PFSK-1 (cell line): Measurements from ENCODE around the gene IL1RAPL2.

Experiments
- FOXP2 ChIP-seq: optimal IDR thresholded peaks from 2 replicates; pipeline ENCODE3; 2011; ENCODE audit warnings: borderline replicate concordance, control low read depth, inconsistent platforms; ENCODE audit not compliant: insufficient read depth; ENCODE audit errors: extremely low read length, extremely low read depth
- POLR2AphosphoS5 ChIP-seq: IDR thresholded peaks from 2 replicates; pipeline ENCODE4 v1.6.1; 2012; ENCODE audit warnings: low read depth, mild to moderate bottlenecking, control low read depth, low read length, moderate library complexity
- SIN3A ChIP-seq: IDR thresholded peaks from 2 replicates; pipeline ENCODE4 v1.6.1; 2012; ENCODE audit warnings: mild to moderate bottlenecking, low read length, moderate library complexity, borderline replicate concordance; ENCODE audit not compliant: insufficient read depth
- TAF1 ChIP-seq: IDR thresholded peaks from 2 replicates; pipeline ENCODE4 v1.6.1; 2012; ENCODE audit warnings: low read length, control low read depth, borderline replicate concordance; ENCODE audit not compliant: insufficient read depth
- TF ChIP-seq, protein P1 (sequence below), 2 experiments: IDR thresholded peaks; 2 replicates each; pipeline versions ENCODE4 v1.6.1 to v1.8.0; 2011 to 2012; ENCODE audit warnings: low read depth in 2 of 2, low read length in 2 of 2, control low read depth in 1 of 2, inconsistent platforms in 1 of 2, mild to moderate bottlenecking in 1 of 2, moderate library complexity in 1 of 2; ENCODE audit not compliant: insufficient read depth in 1 of 2

The IL1RAPL2 gene

DNA sequence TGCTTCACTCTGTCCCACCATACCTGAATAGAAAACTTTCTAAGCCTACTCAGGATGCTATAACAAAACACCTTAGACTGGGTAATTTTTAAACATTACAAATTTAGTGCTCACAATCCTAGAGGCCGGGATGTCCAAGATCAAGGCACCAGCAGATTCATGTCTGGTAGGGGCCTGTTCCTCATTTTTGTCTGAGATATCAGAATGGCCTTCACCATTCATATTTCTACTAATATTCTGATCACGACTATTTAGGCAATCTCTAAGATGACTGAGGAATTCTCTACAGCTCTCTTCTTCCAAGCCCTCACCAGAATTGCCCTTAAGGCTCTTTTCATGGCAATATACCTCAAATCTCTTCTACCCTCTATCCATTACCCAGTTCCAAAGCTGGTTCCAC, 1178.9 kb downstream of the IL1RAPL2 start:
- TF ChIP-seq, protein P1, sequence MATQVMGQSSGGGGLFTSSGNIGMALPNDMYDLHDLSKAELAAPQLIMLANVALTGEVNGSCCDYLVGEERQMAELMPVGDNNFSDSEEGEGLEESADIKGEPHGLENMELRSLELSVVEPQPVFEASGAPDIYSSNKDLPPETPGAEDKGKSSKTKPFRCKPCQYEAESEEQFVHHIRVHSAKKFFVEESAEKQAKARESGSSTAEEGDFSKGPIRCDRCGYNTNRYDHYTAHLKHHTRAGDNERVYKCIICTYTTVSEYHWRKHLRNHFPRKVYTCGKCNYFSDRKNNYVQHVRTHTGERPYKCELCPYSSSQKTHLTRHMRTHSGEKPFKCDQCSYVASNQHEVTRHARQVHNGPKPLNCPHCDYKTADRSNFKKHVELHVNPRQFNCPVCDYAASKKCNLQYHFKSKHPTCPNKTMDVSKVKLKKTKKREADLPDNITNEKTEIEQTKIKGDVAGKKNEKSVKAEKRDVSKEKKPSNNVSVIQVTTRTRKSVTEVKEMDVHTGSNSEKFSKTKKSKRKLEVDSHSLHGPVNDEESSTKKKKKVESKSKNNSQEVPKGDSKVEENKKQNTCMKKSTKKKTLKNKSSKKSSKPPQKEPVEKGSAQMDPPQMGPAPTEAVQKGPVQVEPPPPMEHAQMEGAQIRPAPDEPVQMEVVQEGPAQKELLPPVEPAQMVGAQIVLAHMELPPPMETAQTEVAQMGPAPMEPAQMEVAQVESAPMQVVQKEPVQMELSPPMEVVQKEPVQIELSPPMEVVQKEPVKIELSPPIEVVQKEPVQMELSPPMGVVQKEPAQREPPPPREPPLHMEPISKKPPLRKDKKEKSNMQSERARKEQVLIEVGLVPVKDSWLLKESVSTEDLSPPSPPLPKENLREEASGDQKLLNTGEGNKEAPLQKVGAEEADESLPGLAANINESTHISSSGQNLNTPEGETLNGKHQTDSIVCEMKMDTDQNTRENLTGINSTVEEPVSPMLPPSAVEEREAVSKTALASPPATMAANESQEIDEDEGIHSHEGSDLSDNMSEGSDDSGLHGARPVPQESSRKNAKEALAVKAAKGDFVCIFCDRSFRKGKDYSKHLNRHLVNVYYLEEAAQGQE (IDR thresholded peaks at IDR 0.05; ENCODE audit: insufficient read depth in 1 of 2, low read depth in 2 of 2, low read length in 2 of 2), result no peak
- TF ChIP-seq POLR2AphosphoS5, result no peak
- TF ChIP-seq TAF1, result no peak
- no peak for TF ChIP-seq SIN3A
- no peak for TF ChIP-seq FOXP2

DNA sequence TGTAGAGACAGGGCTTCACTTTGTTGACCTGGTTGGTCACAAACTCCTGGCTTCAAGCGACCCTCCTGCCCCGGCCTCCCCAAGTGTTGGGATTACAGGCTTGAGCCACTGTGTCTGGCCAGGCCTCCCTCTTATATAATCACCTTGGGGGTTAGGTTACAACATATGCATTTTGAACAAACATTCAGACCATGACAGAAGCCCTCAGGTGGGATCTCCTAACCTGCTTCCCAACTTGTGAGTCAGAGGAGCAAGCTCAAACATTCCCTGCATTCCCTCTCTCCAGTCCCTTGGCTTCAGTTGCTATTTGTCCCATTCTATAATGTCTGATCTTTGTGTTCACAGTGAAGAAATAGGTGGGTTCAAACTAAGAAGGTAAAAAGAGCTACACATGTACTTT, 1179.9 kb downstream of the IL1RAPL2 start:
- TF ChIP-seq TAF1 (no peak), SIN3A (no peak), POLR2AphosphoS5 (no peak)

DNA sequence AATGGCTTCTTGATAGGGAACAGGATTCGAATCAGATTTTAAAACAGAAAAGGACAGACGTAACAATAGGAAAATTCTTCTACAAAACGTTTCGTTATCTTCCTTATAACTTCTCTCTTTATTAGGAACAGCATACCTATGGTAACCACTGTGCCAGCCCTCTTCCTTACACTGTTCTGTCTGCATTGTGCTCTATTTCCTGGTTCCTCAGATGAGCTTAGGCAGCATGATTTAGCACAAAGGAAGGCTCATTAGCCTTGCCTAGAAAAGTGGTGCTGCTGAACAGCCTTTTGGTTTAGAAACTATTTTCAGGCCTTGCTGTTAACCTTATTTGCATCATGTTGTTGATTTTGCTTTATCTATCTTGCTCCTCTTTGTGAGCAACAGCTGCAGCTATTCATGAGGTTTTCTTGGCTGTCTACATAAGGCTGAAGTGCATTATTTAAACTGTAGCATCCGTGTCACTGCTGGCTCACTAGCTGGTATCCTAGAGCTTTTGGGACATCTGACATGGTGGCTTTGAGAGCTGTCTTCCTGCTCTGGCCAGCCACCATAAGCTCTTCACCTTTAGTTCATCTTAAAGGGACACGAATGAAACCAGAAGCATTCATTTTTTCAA, 1186.4 kb downstream of the IL1RAPL2 start:
- TF ChIP-seq, protein P1 (IDR thresholded peaks at IDR 0.05; ENCODE audit: insufficient read depth in 1 of 2, low read depth in 2 of 2, low read length in 2 of 2), result no peak
- TF ChIP-seq TAF1 (no peak), SIN3A (no peak), FOXP2 (no peak), POLR2AphosphoS5 (no peak)

DNA sequence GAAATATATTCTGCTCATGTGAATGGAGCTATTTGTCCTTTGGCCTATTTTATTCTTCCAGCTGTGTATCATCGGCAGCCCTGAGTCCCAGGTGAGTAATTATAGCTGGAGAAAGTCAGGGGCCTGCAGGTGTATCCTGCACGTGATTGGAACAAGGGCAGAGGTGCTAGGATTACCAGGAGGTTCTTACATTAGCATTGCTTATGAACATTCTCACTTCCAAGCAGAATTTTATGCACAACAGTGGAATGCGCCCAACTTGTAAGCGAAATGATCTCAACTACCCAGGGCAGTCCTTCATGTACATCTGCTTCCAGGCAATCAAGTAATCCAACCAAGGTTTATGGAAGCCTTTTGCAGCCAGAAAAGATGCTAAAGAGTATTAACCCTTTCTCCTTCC, 1187.4 kb downstream of the IL1RAPL2 start:
- TF ChIP-seq FOXP2 (no peak), POLR2AphosphoS5 (no peak), TAF1 (no peak), SIN3A (no peak)
- TF ChIP-seq, protein P1 (IDR thresholded peaks at IDR 0.05; ENCODE audit: insufficient read depth in 1 of 2, low read depth in 2 of 2, low read length in 2 of 2), result no peak

DNA sequence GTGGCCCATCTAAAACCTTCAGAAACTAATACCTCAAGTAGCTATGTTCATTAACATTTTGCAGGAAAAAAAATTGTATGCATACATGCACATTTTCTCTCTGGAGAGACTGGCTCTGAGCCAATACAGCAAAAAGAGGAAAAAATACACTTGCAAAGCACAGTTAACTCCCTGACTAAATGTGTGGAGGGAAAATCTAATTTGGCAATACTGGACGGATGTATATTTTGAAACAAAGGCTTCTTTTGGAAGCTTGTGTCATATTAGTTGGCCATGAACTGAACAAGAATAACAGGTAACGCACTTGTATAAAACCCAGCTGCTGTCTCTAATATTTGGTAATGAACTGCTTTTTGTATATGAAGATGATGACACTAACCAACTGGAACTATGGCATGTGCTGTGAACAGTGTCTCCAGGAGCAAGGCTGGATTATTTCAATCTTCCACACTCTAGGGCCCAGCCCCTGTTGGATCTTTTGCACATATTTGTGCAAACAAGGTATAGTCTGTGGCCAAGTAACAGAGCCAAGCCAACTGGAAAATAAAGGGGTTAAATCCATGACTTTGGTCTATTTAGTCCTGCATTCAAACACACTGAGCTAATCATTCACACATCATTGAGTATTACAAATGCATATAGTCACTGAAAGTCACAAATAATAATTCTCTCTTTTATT, 1188.4 kb downstream of the IL1RAPL2 start:
- TF ChIP-seq, protein P1 (IDR thresholded peaks at IDR 0.05; ENCODE audit: insufficient read depth in 1 of 2, low read depth in 2 of 2, low read length in 2 of 2), result no peak
- no peak for TF ChIP-seq SIN3A
- TF ChIP-seq FOXP2, result no peak
- TF ChIP-seq TAF1, result no peak
- no peak for TF ChIP-seq POLR2AphosphoS5
